A549 (cell line): ENCODE data around the gene EIF4B. TPM values are rescaled to one million over a fixed set of nuclear protein-coding genes. Genes with fewer than 3 reads are reported as not detected.

ENCODE experiments used
- ATAC-seq, 2 experiments: fragments of 200-7000 bp in 1 of 2; fragments of >200 bp in 1 of 2; cut with Nextera tagmentation in 1 of 2; cut with Tn5 transposase in 1 of 2; 3 replicates each; pipeline versions ENCODE4 v1.8.0 to v1.9.1; 2018 to 2020; ENCODE audit warnings: mild to moderate bottlenecking in 1 of 2, moderate library complexity in 1 of 2
- CTCF ChIA-PET: fragments of 300-600 bp; sonication (Branson Sonifier 250); formaldehyde crosslinking; extraction: SDS; loops from one replicate; lab custom pipeline; 2021; ENCODE audit warnings: antibody characterized with exemption, inconsistent platforms; lab: Yijun Ruan, JAX
- POLR2A ChIA-PET: fragments of 350-600 bp; formaldehyde crosslinking; extraction: SDS; loops from one replicate; lab custom pipeline; 2021; ENCODE audit warnings: antibody characterized with exemption, inconsistent platforms; lab: Yijun Ruan, JAX
- DNase-seq, 2 experiments: peaks; one replicate each; pipeline versions ENCODE4 v3.0.0 to v3.0.0-alpha.2; 2011 to 2016; ENCODE audit warnings: low read depth in 1 of 2, low spot score in 1 of 2
- FAIRE-seq: peaks from 2 replicates; lab custom pipeline; 2011; peaks lifted over from hg19 to GRCh38; lab: Jason Lieb, UNC
- H3K27ac ChIP-seq, 2 experiments: fragments of >200 bp; sonication (Bioruptor Twin); formaldehyde crosslinking; 3 replicates each; pipeline ENCODE4 v1.5.1; 2016 to 2017
- H3K4me1 ChIP-seq: fragments of >200 bp; sonication (Bioruptor Twin); formaldehyde crosslinking; 3 replicates; pipeline ENCODE4 v1.6.1; 2016
- H3K4me2 ChIP-seq: fragments of >200 bp; sonication (Bioruptor Twin); formaldehyde crosslinking; 3 replicates; pipeline ENCODE4 v1.6.1; 2016
- H3K4me3 ChIP-seq: fragments of >200 bp; sonication (Bioruptor Twin); formaldehyde crosslinking; 3 replicates; pipeline ENCODE4 v1.5.1; 2016
- H3K9me3 ChIP-seq: fragments of >200 bp; sonication (Bioruptor Twin); formaldehyde crosslinking; 3 replicates; pipeline ENCODE4 v1.6.1; 2016
- CBX8 ChIP-seq: fragments of 200-600 bp; sonication (generic); IDR thresholded peaks from 2 replicates; pipeline ENCODE4 v1.6.1; 2016
- CEBPB ChIP-seq, 2 experiments: fragments of >200 bp in 1 of 2; sonication (Bioruptor Twin) in 1 of 2; formaldehyde crosslinking in 1 of 2; IDR thresholded peaks; 2 replicates each; pipeline ENCODE4 v1.6.1; 2012 to 2016
- CHD4 ChIP-seq: fragments of 200-600 bp; sonication (generic); IDR thresholded peaks from 2 replicates; pipeline ENCODE4 v1.6.1; 2016; ENCODE audit warnings: antibody characterized with exemption, mild to moderate bottlenecking, borderline replicate concordance
- FOSB ChIP-seq: fragments of 250-450 bp; sonication (Bioruptor Pico); IDR thresholded peaks from 2 replicates; pipeline ENCODE4 v1.5.0; 2020; ENCODE audit warnings: mild to moderate bottlenecking, moderate library complexity
- HDAC2 ChIP-seq: fragments of 200-600 bp; sonication (generic); IDR thresholded peaks from 2 replicates; pipeline ENCODE4 v1.6.1; 2016
- HEYL ChIP-seq: fragments of 250-450 bp; sonication (Bioruptor Pico); IDR thresholded peaks from 2 replicates; pipeline ENCODE4 v1.8.0; 2021; ENCODE audit warnings: mild to moderate bottlenecking, moderate library complexity
- HOXA7 ChIP-seq: fragments of 250-450 bp; sonication (Bioruptor Pico); IDR thresholded peaks from 2 replicates; pipeline ENCODE4 v1.5.0; 2020; ENCODE audit warnings: mild to moderate bottlenecking, moderate library complexity
- MAFK ChIP-seq: fragments of 450-650 bp; IDR thresholded peaks from 2 replicates; pipeline ENCODE4 v1.6.1; 2014; ENCODE audit not compliant: partially characterized antibody
- MYC ChIP-seq: IDR thresholded peaks from 2 replicates; pipeline ENCODE4 v1.6.1; 2012; ENCODE audit warnings: mild to moderate bottlenecking, inconsistent platforms, low read length, improper control_type of control experiment, borderline replicate concordance
- NFE2L2 ChIP-seq: fragments of 150-350 bp; conservative IDR thresholded peaks from 2 replicates; pipeline ENCODE4 v1.6.1; 2014; ENCODE audit warnings: low read length
- NPAS2 ChIP-seq: fragments of 250-450 bp; sonication (Bioruptor Pico); IDR thresholded peaks from 2 replicates; pipeline ENCODE4 v1.8.0; 2022; ENCODE audit warnings: mild to moderate bottlenecking, moderate library complexity, borderline replicate concordance
- NR3C1 ChIP-seq: fragments of >200 bp; sonication (Bioruptor Twin); formaldehyde crosslinking; IDR thresholded peaks from 3 replicates; pipeline ENCODE4 v1.6.1; 2017
- RNF2 ChIP-seq: fragments of 200-600 bp; sonication (generic); IDR thresholded peaks from 2 replicates; pipeline ENCODE4 v1.6.1; 2016; ENCODE audit warnings: low read depth, mild to moderate bottlenecking, antibody characterized with exemption, moderate library complexity, borderline replicate concordance
- TP53 ChIP-seq: fragments of 250-450 bp; sonication (Bioruptor Pico); IDR thresholded peaks from 2 replicates; pipeline ENCODE4 v1.5.0; 2021; ENCODE audit warnings: mild to moderate bottlenecking, moderate library complexity
- ZNF302 ChIP-seq: fragments of 250-450 bp; sonication (Bioruptor Pico); IDR thresholded peaks from 2 replicates; pipeline ENCODE4 v1.9.0; 2021; ENCODE audit warnings: inconsistent platforms, mild to moderate bottlenecking, moderate library complexity
- WGBS: methylation state at CpG from one replicate; pipeline ENCODE4 v1.1.6; 2017; ENCODE audit errors: missing lambda C conversion rate; 5-methylcytosine and 5-hydroxymethylcytosine counted together
- polyA plus RNA-seq, 4 experiments: library from polyadenylated mRNA; depleted of rRNA in 3 of 4; stranded (reverse); fragments of >200 nt; fragmentation: RNase III in 1 of 4; extraction: RNeasy Plus Mini Kit Qiagen cat#74134 plus additional on column Dnase treatment in 1 of 4; gene quantifications; 2 replicates in 3 of 4; 3 replicates in 1 of 4; pipeline ENCODE4 v1.2.3, GENCODE V29; 2011 to 2017
- TF ChIP-seq, protein P1 (sequence below): fragments of 200-600 bp; sonication (generic); IDR thresholded peaks from 2 replicates; pipeline ENCODE4 v1.6.1; 2016; ENCODE audit warnings: antibody characterized with exemption, mild to moderate bottlenecking, moderate library complexity
- TF ChIP-seq, protein P2 (sequence below): fragments of 450-650 bp; IDR thresholded peaks from 2 replicates; pipeline ENCODE4 v1.6.1; 2014; ENCODE audit warnings: antibody characterized with exemption
- TF ChIP-seq, protein P3 (sequence below): fragments of >200 bp; sonication (Bioruptor Twin); formaldehyde crosslinking; IDR thresholded peaks from 3 replicates; pipeline ENCODE4 v1.5.1; 2016
- TF ChIP-seq, protein P4 (sequence below): fragments of 250-450 bp; sonication (Bioruptor Pico); IDR thresholded peaks from 2 replicates; pipeline ENCODE4 v1.5.0; 2020; ENCODE audit warnings: low read depth, mild to moderate bottlenecking, moderate library complexity

Gene EIF4B
- polyA plus RNA-seq, 2 of the 4 experiments (the other 2 are of a cell fraction): 377 to 650 TPM

DNA sequence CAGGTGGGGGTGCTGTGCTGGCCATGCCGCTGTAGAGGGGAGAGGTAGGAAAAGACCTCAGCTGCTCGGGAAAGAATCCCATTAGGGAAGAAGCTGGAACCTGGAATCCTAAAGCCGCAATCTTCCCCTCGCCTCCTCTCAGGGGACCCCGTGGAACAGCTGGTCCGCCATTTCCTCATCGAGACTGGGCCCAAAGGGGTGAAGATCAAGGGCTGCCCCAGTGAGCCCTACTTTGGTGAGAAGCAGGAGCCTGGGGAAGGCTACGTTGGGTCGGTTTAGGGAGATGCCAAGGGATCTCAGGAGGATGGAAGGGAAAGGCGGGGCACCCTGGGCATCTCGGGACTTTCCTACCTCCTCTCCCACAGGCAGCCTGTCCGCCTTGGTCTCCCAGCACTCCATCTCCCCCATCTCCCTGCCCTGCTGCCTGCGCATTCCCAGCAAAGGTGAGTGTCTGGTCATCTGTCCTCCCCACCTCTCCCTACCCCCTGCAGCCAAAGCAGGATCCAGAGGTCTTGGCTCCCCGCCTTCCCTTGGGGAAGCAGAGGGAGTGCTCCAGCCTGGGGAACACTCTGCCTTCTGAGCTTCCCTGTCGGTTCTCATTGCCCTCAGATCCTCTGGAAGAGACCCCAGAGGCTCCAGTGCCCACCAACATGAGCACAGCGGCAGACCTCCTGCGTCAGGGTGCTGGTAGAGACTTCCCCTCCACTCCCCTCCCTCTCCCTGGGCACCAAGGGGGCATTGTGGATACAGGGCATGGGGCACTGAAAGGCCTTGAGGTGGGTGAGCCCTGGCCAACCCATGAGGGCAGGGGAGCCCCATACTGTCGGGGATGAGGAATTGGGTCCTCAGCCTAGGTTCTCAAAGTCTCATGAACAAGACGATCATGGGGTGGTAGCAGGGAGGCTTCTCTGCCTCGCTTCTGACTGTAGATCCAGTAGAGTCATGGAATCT lies 56.0 kb downstream of the EIF4B start (continued):
- TF ChIP-seq, protein P1, sequence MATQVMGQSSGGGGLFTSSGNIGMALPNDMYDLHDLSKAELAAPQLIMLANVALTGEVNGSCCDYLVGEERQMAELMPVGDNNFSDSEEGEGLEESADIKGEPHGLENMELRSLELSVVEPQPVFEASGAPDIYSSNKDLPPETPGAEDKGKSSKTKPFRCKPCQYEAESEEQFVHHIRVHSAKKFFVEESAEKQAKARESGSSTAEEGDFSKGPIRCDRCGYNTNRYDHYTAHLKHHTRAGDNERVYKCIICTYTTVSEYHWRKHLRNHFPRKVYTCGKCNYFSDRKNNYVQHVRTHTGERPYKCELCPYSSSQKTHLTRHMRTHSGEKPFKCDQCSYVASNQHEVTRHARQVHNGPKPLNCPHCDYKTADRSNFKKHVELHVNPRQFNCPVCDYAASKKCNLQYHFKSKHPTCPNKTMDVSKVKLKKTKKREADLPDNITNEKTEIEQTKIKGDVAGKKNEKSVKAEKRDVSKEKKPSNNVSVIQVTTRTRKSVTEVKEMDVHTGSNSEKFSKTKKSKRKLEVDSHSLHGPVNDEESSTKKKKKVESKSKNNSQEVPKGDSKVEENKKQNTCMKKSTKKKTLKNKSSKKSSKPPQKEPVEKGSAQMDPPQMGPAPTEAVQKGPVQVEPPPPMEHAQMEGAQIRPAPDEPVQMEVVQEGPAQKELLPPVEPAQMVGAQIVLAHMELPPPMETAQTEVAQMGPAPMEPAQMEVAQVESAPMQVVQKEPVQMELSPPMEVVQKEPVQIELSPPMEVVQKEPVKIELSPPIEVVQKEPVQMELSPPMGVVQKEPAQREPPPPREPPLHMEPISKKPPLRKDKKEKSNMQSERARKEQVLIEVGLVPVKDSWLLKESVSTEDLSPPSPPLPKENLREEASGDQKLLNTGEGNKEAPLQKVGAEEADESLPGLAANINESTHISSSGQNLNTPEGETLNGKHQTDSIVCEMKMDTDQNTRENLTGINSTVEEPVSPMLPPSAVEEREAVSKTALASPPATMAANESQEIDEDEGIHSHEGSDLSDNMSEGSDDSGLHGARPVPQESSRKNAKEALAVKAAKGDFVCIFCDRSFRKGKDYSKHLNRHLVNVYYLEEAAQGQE: no peak
- TF ChIP-seq MYC: no peak
- TF ChIP-seq FOSB: no peak

DNA sequence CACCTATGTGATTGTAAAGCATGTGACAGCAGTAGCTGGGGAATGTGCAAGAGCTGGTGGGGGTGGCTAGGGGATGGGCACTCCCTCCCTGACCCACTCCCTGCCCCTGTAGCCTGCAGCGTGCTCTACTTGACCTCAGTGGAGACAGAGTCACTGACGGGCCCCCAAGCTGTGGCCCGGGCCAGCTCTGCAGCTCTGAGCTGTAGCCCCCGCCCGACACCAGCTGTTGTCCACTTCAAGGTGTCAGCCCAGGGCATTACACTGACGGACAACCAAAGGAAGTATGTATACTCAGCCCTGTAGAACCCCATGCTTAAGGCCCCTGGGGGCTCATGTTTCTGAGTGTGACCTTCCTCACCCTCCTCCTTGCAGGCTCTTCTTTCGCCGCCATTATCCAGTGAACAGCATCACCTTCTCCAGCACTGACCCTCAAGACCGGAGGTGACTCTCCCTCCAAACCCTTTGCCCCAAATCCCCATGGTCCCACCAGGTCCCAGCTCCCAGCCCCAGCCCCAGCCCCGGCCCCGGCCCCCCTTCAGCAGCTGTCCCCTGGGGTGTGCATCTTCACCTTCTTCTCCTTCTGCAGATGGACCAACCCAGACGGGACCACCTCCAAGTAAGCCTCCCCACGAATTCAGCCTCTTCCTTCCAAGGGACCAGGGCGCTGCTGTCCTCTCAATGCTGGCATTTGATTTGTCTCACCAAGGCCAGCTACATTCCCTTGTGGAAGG lies 56.9 kb downstream of the EIF4B start:
- no peak for FAIRE-seq

More for the DNA sequence above, 56.9 kb downstream of the EIF4B start:
- peaks cover 43% of the 10 kb centered on the region for H3K4me1 ChIP-seq
- ChIA-PET CTCF (interaction anchor here (0.9 to 45.5 kb wide), 8 partner anchors 13 to 179 kb away, joined by 3 to 1424 read pairs (median 8); partner anchors contain the start of genes IGFBP6, SOAT2, SPRYD3 and TNS2), POLR2A (interaction anchor here (0.7 to 2.9 kb wide), 3 partner anchors 9 to 36 kb away, joined by 3 to 9 read pairs (median 4); partner anchors contain the start of gene SPRYD3)
- TF ChIP-seq ZNF302 (no peak), HOXA7 (CRISPR knock-in tag) (no peak), RNF2 (no peak), TP53 (CRISPR knock-in tag) (no peak), HEYL (CRISPR knock-in tag) (no peak), HDAC2 (no peak), CEBPB (IDR thresholded peaks at IDR 0.05) (no peak), CBX8 (no peak), NFE2L2 (no peak), NR3C1 (no peak), MAFK (no peak), NPAS2 (no peak), CHD4 (no peak)
- TF ChIP-seq, protein P2, sequence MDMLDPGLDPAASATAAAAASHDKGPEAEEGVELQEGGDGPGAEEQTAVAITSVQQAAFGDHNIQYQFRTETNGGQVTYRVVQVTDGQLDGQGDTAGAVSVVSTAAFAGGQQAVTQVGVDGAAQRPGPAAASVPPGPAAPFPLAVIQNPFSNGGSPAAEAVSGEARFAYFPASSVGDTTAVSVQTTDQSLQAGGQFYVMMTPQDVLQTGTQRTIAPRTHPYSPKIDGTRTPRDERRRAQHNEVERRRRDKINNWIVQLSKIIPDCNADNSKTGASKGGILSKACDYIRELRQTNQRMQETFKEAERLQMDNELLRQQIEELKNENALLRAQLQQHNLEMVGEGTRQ: no peak
- TF ChIP-seq, protein P3, sequence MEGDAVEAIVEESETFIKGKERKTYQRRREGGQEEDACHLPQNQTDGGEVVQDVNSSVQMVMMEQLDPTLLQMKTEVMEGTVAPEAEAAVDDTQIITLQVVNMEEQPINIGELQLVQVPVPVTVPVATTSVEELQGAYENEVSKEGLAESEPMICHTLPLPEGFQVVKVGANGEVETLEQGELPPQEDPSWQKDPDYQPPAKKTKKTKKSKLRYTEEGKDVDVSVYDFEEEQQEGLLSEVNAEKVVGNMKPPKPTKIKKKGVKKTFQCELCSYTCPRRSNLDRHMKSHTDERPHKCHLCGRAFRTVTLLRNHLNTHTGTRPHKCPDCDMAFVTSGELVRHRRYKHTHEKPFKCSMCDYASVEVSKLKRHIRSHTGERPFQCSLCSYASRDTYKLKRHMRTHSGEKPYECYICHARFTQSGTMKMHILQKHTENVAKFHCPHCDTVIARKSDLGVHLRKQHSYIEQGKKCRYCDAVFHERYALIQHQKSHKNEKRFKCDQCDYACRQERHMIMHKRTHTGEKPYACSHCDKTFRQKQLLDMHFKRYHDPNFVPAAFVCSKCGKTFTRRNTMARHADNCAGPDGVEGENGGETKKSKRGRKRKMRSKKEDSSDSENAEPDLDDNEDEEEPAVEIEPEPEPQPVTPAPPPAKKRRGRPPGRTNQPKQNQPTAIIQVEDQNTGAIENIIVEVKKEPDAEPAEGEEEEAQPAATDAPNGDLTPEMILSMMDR: no peak
- TF ChIP-seq, protein P4, sequence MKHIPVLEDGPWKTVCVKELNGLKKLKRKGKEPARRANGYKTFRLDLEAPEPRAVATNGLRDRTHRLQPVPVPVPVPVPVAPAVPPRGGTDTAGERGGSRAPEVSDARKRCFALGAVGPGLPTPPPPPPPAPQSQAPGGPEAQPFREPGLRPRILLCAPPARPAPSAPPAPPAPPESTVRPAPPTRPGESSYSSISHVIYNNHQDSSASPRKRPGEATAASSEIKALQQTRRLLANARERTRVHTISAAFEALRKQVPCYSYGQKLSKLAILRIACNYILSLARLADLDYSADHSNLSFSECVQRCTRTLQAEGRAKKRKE (CRISPR knock-in tag): no peak
- H3K9me3 ChIP-seq: no peaks in the 10 kb centered on the region
- no peak overlapping the region for H3K4me3 ChIP-seq
- 92% methylated on average over 12 of the region's 14 CpGs for WGBS
- H3K27ac ChIP-seq: no peak overlapping the region
- DNase-seq (no peak), ATAC-seq (no peak)
- no peak overlapping the region for H3K4me2 ChIP-seq
